NCI-H1092 treated with DMSO at 0.1 percent for 48 hours (cell line): ENCODE results near the gene IL18.
A peak's percentile ranks its signal among the peaks of the same experiment; 100 is the strongest.
"Not testable (repeated sequence)": the region's sequence is repeated elsewhere in the genome, so short reads cannot be mapped to it uniquely, and the experiment has no call there.

Source experiments
- DNase-seq: peaks from one replicate; lab custom pipeline; 2025; lab: John Stamatoyannopoulos, UW

The IL18 gene

GRCh38 chr11:112172362-112172994, 8.6 kb upstream of the IL18 start:
- DNase-seq, result no peak

- DNase-seq, result no peak
Measured at GRCh38 chr11:112167145-112167544, 3.3 kb upstream of the IL18 start, which contains the start of gene TEX12. TSS of gene TEX12 (plus strand) at chr11:112167372. CDS start at chr11:112169269, 1,897 bp downstream.

- DNase-seq, result no peak
Measured at GRCh38 chr11:112166562-112166961, 2.7 kb upstream of the IL18 start.

- no peak for DNase-seq
Measured at GRCh38 chr11:112165049-112165448, 1.2 kb upstream of the IL18 start.

GRCh38 chr11:112162761-112163546, 940 bp downstream of the IL18 start:
- DNase-seq, result no peak

GRCh38 chr11:112162200-112162599, 1.7 kb downstream of the IL18 start:
- DNase-seq, result not testable (repeated sequence)

GRCh38 chr11:112161012-112161411, 2.9 kb downstream of the IL18 start:
- DNase-seq, result no peak

GRCh38 chr11:112160091-112160848, 3.6 kb downstream of the IL18 start:
- DNase-seq, result no peak

GRCh38 chr11:112159098-112160065, 4.5 kb downstream of the IL18 start:
- no peak for DNase-seq

GRCh38 chr11:112156956-112157766, 6.7 kb downstream of the IL18 start:
- DNase-seq, result no peak

GRCh38 chr11:112156153-112156955, 7.5 kb downstream of the IL18 start:
- DNase-seq, result no peak

GRCh38 chr11:112150517-112150916, 13.4 kb downstream of the IL18 start:
- DNase-seq, result no peak

GRCh38 chr11:112143597-112143996, 20.3 kb downstream of the IL18 start:
- DNase-seq, result no peak

- no peak for DNase-seq
Measured at GRCh38 chr11:112134473-112134872, 29.4 kb downstream of the IL18 start.

- DNase-seq, result no peak
Measured at GRCh38 chr11:112132737-112133136, 31.2 kb downstream of the IL18 start.

- DNase-seq, result no peak
Measured at GRCh38 chr11:112129656-112130055, 34.2 kb downstream of the IL18 start.

GRCh38 chr11:112128483-112129121, 35.3 kb downstream of the IL18 start:
- peak; percentile 54 for DNase-seq

- DNase-seq, result no peak
Measured at GRCh38 chr11:112127056-112127455, 36.8 kb downstream of the IL18 start.

- no peak for DNase-seq
Measured at GRCh38 chr11:112123129-112123528, 40.8 kb downstream of the IL18 start.
